NCI-H510A (cell line): ENCODE results near the gene RBFOX2.
"Not testable (repeated sequence)": the region's sequence is repeated elsewhere in the genome, so short reads cannot be mapped to it uniquely, and the experiment has no call there.

Experiments
- DNase-seq: peaks from one replicate; lab custom pipeline; 2025; lab: John Stamatoyannopoulos, UW

The RBFOX2 gene

DNA sequence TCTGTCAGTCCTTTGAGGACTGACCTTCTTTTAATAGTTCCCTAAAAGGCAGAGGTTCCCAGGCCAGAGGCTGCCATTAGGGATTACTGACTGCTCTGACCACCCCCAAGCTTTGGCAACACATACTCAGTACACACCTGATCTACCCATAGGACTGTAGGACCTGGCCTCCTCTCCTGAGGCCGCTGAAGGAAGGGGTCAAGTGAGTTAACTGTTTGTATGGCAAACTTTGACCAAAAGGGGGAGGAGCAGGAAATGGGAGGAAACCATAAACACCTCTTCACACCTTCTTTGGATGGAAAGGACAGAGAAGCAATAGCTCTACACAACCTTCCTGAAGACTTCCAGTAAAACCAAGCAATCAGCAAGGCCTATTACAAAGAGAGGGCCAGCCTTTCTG is 207.0 kb downstream of the RBFOX2 start:
- DNase-seq = no peak

DNA sequence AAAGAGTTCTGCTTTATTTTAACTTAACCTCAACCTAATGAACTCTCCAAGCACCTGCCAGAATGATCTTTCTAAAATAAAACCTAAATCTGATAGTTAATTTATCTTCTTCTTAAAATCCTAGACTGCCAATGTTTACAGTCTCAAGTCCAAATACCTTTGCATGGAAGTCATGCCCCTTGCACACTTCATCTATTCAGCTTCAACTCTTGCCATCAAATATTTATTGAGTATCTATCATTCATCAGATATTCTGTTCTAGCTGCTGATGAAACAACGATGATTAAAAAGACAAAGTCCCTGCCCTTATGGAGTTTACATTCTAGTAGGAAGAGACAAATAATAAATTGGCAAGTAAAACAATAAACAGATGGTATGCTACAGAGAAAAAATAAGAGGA is 209.2 kb downstream of the RBFOX2 start:
- no peak for DNase-seq

DNA sequence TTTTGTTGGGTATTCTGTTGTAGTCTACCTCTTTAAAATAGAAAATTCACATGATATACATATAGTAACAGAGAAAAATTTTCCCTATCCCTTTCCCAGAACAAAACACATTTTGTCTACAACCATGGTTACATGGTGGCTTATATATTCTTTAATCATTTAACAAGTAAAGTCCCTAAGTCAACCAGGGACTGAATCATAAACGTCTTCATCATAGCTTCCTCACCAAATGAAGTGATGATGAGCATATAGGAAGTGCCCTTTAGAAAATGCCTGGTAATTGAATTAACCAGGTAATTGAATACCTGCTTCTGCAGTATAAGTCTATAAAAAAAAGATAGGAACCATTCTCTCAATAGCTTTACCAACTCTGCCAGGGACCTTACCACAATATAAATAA is 209.7 kb downstream of the RBFOX2 start:
- no peak for DNase-seq

DNA sequence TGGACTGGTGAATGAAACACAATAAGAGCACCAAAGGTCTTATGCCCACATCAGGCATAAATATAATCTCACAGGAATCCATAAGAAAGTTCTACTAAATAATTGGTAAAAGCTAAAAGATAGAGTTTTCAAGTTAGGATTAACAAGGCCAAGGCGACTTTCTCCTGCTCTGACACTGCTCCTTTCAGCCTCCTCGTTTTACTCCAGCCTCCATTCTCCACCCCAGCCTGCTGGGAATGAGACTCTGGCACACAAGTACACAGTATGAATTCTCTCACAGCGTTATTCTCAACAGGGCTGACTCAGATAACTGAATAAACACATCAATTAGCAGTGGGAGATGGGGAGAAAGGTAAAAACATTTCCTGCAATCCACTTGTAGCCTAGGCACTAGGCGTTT is 216.0 kb downstream of the RBFOX2 start:
- DNase-seq = no peak

DNA sequence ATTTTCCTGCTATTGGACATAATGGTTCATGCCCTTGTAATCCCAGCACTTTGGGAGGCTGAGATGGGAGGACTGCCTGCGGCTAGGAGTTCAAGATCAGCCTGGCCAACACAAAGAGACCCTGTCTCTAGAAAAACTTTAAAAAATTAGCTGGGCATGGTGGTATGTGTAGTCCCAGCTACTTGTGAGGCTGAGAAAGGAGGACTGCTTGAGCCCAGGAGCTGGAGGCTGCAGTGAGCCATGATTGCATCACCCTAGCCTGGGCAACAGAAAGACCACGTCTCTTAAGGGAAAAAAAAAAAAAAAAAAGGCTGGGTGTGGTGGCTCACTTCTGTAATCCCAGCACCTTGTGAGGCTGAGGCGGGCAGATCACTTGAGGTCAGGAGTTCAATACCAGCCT is 217.0 kb downstream of the RBFOX2 start:
- DNase-seq = no peak

DNA sequence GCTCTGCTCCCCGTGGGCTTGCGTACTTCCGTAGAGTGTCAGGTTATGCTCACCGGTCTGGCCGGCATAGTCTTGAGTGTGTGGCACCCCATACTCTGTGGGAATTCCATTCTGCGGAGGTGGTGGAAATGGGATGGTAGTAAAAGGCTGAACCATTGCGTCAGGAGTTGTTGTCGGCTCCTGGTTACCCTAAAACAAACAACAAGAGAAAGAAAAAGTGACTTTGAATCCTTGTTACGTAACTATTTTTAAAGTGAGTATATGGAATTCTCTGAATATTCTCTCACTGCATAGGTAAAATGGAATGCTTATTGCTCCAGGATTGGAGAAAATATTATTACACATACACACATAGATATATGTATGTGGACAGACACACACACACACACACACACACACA is 218.8 kb downstream of the RBFOX2 start:
- DNase-seq = no peak

DNA sequence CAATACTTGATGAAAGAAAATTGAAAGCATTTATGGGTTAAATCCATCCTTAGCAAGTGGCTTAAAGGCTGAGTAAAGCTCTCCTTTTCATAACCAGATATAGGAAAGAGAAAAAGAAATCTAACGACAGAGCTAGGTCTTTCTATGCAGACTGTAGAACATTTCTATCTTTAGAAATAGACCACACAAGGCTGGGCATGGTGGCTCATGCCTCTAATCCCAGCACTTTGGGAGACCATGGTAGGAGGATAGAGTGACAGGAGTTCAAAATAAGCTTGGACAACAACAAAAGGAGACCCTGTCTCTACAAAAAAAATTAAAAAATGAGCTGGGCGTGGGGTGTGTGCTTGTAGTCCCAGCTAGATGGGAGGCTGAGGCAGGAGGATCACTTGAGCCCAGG is 220.2 kb downstream of the RBFOX2 start:
- no peak for DNase-seq

DNA sequence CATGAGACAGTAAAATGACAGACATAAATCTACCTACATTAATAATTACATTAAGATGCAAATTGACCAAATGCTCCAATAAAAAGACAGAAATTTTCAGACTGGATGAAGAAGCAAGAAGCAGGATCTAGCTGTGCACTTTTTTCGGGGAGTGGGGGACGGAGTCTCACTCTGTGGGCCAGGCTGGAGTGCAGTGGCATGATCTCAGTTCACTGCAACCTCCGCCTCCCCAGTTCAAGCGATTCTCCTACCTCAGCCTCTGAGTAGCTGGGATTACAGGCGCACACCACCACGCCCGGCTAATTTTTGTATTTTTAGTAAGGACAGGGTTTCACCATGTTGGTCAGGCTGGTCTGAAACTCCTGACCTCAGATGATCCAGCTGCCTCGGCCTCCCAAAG is 222.0 kb downstream of the RBFOX2 start:
- DNase-seq = not testable (repeated sequence)

DNA sequence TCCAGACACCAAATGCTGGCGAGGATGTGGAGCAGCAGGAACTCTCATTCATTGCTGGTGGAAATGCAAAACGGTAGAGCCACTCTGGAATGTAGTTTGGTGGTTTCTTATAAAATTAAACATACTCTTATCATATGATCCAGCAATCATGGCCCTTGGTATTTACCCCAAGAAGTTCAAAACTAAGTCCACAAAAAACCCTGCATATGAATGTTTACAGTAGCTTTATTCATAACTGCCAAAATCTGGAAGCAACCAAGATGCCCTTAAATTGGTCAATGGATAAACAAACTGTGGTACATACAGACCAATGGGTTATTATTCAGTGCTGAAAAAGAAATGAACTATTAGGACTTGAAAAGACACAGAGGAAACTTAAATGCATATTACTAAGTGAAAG is 223.2 kb downstream of the RBFOX2 start:
- no peak for DNase-seq

DNA sequence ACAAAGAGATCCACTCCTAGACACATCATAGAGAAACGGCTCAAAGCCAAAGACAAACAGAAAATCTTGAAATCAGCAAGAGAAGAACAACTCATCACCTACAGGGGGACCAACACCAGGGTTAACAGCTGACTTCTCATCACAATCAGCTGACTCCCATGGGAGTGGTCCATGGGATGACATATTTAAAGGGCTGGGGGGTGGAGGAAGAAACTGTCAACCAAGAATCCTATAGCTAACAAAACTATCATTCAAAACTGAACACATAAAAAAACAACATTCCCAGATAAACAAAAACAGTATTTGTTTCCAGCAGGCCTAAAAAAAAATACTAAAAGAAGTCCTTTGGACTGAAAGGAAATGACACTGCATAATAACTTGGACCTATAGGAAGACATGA is 224.2 kb downstream of the RBFOX2 start:
- DNase-seq = no peak

DNA sequence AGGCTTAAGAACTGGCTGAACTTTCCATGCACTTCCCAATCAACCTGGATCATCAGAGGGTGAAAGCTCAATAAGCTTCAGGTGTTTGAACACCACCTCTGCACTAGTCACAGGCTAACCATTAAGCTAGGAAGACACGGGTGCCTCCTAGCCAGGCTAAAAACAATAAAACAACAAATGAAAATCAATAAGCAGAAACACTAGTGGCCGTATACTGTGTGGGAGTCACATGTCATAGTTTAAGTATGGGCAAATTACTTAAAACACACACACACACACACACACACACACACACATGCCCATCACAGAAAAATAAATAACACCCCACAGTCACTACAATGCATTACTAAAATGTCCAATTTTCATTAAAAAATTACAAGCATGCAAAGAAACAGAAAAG is 225.7 kb downstream of the RBFOX2 start:
- DNase-seq = no peak

DNA sequence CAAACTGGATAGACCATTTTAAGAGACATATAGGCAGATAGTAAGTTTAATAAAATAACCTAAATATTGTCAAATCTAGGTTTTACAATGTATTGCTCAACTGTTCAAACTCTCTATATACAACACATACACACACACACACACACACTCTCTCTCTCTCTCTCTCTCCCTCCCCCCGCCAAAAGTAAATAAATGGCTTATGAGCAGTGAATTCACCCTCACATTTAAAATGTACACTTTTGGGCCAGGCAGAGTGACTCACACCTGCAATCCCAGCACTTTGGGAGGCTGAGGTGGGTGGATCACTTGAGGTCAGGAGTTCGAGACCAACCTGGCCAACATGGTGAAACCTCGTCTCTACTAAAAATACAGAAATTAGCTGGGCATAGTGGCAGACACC is 227.3 kb downstream of the RBFOX2 start:
- DNase-seq = not testable (repeated sequence)

DNA sequence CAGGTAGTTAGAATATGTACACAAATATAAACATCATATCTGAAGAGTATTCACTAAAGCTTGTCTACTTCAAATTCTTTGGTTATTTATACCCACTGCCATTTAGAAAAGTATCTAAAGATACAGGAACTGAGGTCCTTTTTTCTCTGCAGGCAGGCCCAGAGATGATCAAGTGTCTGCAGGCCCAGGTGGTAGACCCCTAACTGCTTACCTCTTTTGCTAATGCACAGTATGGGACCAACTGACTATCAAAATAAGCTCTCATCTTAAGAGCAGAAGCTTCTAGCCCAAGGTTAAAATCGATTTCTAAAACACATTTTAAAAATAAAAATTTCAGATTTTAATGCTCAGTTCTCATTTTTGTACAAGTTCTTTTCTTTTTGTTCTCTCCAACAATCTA is 229.5 kb downstream of the RBFOX2 start:
- no peak for DNase-seq

DNA sequence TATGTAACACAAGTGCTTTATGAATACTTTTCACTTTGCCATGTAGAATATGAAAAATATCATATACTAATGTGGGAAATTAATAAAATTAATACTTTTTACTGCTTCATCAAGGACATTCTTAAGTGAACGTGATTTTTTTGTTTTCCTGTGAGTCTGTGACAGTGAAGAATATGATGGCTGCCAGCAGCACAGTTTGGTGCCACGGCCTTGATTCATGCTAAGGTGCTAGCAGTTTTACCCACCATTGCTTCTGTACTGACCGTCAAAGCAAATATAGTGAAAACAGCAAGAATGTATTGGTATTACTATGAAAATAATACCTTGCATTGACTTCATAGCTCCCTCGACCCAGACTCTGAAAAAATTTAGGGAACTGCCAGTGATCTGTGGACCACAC is 231.2 kb downstream of the RBFOX2 start:
- DNase-seq = no peak

DNA sequence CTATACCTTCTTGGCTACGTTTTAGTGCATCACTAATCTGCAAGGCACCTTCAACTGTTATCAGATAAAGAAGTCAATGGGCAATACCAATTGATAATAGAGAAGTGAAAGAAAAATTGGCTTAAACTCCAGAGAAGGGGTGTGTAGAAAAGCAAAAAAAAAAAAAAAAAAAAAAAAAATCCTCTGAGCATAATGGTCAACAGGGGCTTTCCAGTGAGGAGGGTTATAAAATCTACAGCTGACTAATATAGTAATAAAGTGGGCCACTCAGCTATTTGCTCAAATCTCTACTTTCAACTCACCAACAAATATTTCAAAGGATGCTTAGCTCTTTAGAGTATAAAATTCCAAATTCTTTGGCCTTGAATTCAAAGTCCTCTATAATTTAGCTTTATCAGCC is 233.1 kb downstream of the RBFOX2 start:
- DNase-seq = no peak

DNA sequence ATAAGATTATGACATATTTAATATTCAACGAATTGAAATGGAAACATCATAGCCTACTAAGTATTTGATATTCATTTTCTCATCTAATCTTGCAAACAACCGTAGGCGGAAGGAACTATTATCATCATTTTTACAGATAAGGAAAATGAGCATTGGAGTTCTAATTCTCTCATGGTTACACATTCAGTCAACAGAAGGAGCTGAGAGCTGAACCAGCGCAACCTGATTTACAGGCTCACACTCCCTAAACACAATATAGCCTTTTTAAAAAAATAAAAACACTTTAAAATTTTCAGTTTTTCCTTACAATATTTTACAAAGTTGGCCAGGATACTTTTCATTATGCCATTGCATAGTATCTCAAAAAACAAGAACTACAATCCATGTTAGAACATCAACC is 236.1 kb downstream of the RBFOX2 start:
- no peak for DNase-seq

DNA sequence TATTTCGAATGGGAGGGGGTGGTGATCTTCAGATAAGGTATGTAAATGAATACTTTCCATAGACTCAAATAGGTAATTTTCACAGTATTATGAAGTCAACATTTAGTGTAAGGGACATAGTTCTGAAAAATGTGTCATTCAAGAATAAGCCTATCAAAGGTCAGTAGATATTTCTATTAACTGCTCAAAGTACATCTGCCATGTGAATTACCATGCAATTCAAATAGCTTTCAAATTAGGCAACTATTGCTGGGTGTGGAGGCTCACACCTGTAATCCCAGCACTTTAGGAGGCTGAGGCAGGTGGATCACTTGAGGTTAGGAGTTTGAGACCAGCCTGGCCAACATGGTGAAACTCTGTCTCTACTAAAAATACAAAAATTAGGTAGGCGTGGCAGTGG is 236.8 kb downstream of the RBFOX2 start:
- not testable (repeated sequence) for DNase-seq

DNA sequence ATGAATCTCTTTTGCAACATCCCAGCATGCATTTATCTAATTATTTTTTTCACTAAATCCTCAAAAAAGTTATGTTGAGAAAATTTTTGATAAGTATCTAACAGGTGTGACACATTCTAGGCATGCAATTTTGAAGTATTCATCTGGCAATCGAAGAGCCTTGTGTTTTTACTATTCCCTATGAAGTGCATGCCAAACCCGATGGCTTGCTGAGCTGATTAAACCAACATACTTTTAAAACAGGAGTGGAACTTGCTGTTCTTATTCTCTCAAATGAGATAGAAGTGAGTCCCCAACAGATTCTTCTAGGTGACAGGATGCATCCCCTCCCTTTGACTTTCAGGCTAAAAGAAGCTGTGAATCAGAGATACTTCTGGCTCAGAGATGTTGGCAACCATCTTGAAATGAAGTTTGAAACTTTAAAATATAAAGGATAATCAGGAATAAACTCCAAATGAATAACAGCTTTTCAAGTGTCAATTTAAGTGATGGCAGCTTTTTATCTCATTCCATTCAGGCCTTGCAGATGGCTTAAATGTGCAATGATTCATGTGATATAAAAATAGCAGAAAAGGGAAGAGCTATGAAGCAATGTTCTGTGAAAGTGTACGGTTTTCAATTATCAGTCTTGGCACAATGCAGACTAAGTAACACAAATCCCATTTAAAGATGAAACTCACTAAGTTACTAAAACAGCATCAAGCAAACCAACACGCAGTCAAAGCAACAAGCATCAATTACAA is 243.3 kb downstream of the RBFOX2 start:
- DNase-seq = no peak

DNA sequence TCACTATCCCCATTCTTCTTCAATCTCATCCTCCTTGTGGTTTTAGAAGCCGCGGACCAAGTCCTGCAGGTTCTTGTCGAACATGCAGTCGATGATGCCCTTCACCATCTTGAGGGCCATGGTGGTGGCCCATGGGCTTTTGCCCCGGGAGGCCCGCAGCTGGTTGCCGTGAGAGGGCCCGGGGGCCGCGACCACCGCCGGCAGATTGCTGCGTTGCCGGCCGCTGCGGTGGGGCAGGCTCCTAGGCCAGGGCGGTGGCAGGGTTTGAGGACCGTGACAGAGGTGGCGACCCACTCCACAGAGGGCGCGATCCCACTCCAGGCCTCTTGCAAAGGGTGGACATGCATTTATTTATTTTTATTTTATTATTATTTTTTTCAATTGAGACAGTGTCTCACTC is 244.0 kb downstream of the RBFOX2 start:
- no peak for DNase-seq

DNA sequence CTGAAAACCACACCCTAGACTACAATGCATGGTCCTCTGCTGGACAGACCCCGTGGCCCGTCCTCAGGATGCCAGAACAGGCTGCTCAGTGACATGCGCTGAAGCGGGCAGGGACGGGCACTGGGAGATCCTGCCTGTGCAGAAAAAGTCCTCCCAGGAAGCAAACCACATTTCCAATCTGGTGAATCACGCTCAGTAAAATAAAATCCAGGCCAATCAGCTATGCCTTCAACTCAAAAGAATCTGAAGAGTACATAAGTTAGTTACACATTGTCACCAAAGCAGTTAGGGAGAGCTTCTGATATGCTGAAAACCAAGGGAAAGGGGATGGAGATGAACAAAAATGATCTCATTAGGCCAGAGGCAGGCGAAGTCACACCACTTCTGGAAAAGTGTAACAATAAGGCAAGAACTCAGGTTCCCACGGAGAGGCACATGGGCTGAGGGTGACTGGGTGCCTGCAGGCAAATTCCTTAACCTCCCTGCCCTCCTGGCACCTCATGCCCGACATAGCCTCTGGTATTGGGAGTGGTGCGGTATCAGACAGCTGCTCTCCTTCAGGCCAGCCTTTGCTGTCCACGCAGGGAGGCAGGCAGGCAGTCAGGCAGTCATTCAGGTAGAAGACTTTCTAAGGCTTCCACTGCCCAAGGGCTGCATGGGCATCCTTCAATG is 244.5 kb downstream of the RBFOX2 start:
- DNase-seq = no peak

DNA sequence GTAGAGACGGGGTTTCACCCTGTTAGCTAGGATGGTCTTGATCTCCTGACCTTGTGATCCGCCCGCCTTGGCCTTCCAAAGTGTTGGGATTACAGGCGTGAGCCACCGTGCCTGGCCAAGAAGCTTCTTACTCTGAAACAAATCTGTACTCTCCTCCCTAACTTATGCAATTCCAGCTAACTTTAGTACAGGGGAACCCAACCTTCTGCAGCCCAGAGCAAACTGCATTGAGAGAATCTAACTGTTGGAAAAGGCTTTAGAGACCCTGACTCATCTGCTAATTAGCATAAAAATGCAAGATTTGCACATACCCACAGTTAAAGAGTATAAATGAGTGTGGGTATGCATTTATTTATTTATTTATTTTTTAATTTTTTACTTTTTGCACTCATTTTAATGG is 246.1 kb downstream of the RBFOX2 start:
- DNase-seq = no peak

DNA sequence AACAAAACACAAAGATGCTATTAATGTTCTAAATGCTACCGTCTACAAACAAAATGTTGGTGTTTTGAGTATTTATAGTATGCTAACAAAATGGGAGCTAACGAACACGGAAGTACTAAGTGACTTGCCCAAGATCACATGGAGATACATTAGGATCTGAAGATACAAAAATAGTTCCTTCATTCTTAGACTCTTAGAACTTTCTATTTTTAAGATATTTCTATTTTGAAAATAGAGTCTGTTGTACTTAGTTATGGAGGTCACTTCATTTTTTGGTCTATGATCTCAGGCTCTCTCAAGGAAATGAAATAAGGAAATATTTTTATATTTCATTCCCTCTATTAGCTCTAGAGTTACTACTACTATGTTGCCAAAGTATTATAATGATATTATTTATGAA is 246.7 kb downstream of the RBFOX2 start:
- no peak for DNase-seq

DNA sequence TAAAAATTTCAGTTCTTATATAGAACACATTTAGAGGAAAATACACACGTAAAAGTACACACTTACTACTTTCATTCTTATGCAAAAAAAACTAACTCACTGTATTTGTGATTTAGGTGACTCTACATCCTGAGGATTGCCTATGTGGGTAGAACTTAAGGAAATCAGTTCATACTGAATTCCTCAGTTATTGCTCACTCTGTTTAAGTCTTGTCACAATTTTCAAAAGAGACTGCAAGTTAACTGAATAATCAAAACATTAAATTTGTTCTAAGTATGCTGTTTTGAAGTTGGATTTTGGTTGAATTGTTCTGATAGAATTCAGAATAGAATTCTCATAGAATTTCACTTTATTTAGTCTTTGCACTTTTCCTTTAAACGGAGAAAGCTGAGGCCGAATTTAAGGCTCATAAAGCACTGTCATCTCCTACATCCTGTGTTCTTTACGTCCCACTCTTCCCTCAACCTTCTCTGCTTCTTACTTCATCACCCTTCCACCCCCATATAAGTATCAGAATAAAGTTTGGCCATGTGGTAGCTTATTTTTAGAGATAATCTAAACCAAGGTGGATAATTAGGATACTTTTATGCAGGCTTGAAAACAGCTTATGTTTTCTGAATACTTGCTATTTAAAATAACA is 251.2 kb downstream of the RBFOX2 start:
- no peak for DNase-seq

DNA sequence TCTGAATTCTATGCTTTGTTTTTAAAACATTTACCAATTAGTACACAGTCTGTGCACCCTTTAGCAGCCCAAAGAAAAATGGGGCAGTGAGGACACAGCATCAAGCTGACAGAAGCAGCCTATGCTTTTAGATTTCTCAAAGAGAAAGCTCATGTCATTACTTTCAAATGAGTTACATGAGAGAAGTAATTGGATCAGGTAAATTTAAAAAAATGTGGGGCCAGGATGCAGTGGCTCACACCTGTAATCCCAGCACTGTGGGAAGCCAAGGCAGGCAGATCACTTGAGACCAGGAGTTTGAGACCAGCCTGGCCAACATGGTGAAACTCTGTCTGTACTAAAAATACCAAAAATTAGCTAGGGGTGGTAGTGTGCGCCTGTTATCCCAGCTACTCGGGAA is 253.3 kb downstream of the RBFOX2 start:
- DNase-seq = no peak
